ENCODE data around the gene PTPRJ.
"Not testable (repeated sequence)": the region's sequence is repeated elsewhere in the genome, so short reads cannot be mapped to it uniquely, and the experiment has no call there.

Gene PTPRJ

DNA sequence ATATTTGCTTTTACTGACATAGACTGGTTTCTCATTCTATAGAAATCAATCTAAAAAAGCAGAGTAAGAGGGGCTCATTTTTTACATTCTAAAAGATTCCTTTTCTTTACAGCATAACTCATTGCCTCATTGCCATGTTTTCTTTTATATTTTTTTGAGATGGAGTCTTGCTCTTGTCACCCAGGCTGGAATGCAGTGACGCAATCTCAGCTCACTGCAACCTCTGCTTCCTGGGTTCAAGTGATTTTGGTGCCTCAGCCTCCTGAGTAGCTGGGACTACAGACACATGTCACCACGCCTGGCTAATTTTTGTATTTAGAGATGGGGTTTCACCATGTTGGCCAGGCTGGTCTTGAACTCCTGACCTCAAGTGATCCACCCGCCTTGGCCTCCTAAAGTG is 159.5 kb downstream of the PTPRJ start:
- not testable (repeated sequence) for H3K27me3 ChIP-seq (ENCODE audit: control insufficient read depth, insufficient read depth, low read length); H3K36me3 ChIP-seq (ENCODE audit: control insufficient read depth, insufficient read depth, low read length); H3K27ac ChIP-seq (ENCODE audit: low read length); H3K4me1 ChIP-seq (ENCODE audit: control insufficient read depth, insufficient read depth, low read length); H3K4me3 ChIP-seq (ENCODE audit: low read length); H3K9me3 ChIP-seq (ENCODE audit: control insufficient read depth, insufficient read depth, low read length); DNase-seq (ENCODE audit: low read depth, low spot score)
- no CpG with 5 or more reads among the region's 3 CpGs for WGBS (ENCODE audit: insufficient coverage, insufficient read length)

DNA sequence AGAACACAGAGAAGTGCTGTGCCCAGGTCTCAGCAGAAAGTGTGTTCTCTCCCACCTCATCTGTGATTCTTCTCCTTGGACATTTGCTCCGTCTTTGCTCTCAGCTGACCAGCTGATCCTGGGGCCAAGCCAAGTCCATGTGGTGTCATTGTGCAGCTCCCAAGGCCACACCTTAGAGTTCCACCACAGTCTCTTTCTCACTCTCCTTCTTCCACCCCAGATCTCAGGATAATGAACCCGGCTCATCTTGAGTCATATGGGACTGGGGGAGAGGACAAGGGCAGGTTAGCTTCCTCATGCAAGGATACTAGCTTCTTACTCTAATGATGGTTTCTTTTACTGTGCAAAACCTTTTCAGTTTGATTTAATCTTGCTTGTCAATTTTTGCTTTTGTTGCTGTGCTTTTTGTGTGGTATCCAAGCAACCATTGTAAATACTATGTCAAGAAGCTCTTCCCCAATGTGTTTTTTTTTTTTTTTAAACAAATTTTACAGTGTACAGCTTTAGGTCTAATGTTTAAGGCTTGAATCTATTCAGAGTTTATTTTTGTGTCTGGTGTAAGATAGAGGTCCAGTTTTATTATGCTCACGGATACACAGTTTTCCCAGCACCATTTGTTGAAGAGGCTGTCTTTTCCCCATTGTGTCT is 161.2 kb downstream of the PTPRJ start:
- WGBS (ENCODE audit: insufficient coverage, insufficient read length), result no CpG with 5 or more reads among the region's 3 CpGs

DNA sequence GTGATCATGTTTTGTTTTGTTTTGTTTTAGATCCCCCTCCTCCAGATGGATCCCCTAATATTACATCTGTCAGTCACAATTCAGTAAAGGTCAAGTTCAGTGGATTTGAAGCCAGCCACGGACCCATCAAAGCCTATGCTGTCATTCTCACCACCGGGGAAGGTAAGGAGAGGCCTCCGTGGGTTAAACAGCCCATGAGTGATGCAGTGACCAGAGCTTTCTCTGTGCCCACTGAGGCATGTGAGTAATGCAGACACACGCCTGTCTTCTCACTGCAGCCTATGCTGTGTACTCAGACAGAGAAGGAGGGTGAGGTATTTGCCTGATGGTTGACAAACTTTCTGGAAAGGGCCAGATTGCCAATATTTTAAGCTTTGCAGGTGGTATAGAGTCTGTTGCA is 162.5 kb downstream of the PTPRJ start:
- no CpG with 5 or more reads among the region's 4 CpGs for WGBS (ENCODE audit: insufficient coverage, insufficient read length)
- Histone ChIP-seq H3K27ac (ENCODE audit: low read length) (no peak overlapping the region), H3K9me3 (ENCODE audit: control insufficient read depth, insufficient read depth, low read length) (no peaks in the 10 kb centered on the region), H3K36me3 (ENCODE audit: control insufficient read depth, insufficient read depth, low read length) (0 out of 2 replicates have a peak, but pooled peaks cover 5% of the 10 kb centered on the region), H3K4me3 (ENCODE audit: low read length) (no peak overlapping the region), H3K27me3 (ENCODE audit: control insufficient read depth, insufficient read depth, low read length) (no peaks in the 10 kb centered on the region), H3K4me1 (ENCODE audit: control insufficient read depth, insufficient read depth, low read length) (no peaks in the 10 kb centered on the region)
- no peak for DNase-seq (ENCODE audit: low read depth, low spot score)

More for the DNA sequence above, 161.2 kb downstream of the PTPRJ start:
- H3K4me3 ChIP-seq (ENCODE audit: low read length), result no peak overlapping the region
- DNase-seq (ENCODE audit: low read depth, low spot score), result no peak
- H3K27ac ChIP-seq (ENCODE audit: low read length), result no peak overlapping the region
- no peaks in the 10 kb centered on the region for H3K4me1 ChIP-seq (ENCODE audit: control insufficient read depth, insufficient read depth, low read length)
- no peaks in the 10 kb centered on the region for H3K27me3 ChIP-seq (ENCODE audit: control insufficient read depth, insufficient read depth, low read length)
- no peaks in the 10 kb centered on the region for H3K9me3 ChIP-seq (ENCODE audit: control insufficient read depth, insufficient read depth, low read length)
- 0 out of 2 replicates have a peak, but pooled peaks cover 5% of the 10 kb centered on the region for H3K36me3 ChIP-seq (ENCODE audit: control insufficient read depth, insufficient read depth, low read length)

DNA sequence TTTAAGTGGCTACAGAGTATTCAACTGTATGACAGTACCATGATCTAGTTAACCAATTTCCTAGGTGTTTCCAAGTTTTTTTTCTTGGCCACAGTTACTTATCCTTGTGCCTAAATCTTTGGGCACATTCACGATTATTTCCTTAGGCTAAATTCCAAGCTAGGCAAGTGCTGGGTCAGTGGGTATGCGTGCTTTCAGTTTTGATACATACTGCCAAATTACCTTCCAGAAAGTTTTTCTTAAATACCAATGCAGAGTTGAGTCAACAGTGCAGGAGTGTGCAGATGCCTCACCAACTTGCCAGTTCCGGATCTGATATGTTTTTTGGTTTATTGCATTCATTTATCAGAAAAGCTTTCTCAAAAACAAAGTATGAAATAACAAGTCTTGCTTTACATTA is 168.4 kb downstream of the PTPRJ start:
- Histone ChIP-seq H3K27ac (ENCODE audit: low read length) (no peak overlapping the region), H3K4me1 (ENCODE audit: control insufficient read depth, insufficient read depth, low read length) (no peaks in the 10 kb centered on the region), H3K4me3 (ENCODE audit: low read length) (no peak overlapping the region), H3K9me3 (ENCODE audit: control insufficient read depth, insufficient read depth, low read length) (no peaks in the 10 kb centered on the region), H3K27me3 (ENCODE audit: control insufficient read depth, insufficient read depth, low read length) (no peaks in the 10 kb centered on the region), H3K36me3 (ENCODE audit: control insufficient read depth, insufficient read depth, low read length) (peaks cover 2% of the 10 kb centered on the region; the same call in 1 of the 2 replicates)
- no peak for DNase-seq (ENCODE audit: low read depth, low spot score)
- WGBS (ENCODE audit: insufficient coverage, insufficient read length), result no CpG with 5 or more reads among the region's 3 CpGs

DNA sequence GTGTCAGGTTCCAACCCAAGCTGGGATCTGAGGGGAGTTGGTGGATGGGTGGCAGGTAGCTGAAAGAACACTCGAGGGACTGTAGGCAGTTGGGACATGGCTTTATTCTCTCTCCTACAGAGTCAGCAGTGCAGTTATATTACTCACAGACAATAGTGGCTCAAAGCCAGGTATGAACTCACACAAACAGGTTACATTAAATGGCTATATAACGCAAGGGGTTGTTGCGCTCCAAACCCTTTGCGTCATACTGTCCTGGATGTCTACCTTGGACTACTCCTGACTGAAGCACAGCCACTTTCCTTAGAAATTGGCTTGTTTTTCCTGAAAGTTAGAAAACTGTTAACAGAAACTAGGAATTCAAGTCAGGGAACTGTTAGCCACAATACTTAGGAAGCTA is 169.9 kb downstream of the PTPRJ start:
- no peak overlapping the region for H3K27ac ChIP-seq (ENCODE audit: low read length)
- no peaks in the 10 kb centered on the region for H3K9me3 ChIP-seq (ENCODE audit: control insufficient read depth, insufficient read depth, low read length)
- no peak overlapping the region for H3K4me3 ChIP-seq (ENCODE audit: low read length)
- no CpG with 5 or more reads among the region's 4 CpGs for WGBS (ENCODE audit: insufficient coverage, insufficient read length)
- no peaks in the 10 kb centered on the region for H3K27me3 ChIP-seq (ENCODE audit: control insufficient read depth, insufficient read depth, low read length)
- H3K4me1 ChIP-seq (ENCODE audit: control insufficient read depth, insufficient read depth, low read length), result no peaks in the 10 kb centered on the region
- DNase-seq (ENCODE audit: low read depth, low spot score), result no peak
- no peaks in the 10 kb centered on the region; the same call in 1 of the 2 replicates for H3K36me3 ChIP-seq (ENCODE audit: control insufficient read depth, insufficient read depth, low read length)

DNA sequence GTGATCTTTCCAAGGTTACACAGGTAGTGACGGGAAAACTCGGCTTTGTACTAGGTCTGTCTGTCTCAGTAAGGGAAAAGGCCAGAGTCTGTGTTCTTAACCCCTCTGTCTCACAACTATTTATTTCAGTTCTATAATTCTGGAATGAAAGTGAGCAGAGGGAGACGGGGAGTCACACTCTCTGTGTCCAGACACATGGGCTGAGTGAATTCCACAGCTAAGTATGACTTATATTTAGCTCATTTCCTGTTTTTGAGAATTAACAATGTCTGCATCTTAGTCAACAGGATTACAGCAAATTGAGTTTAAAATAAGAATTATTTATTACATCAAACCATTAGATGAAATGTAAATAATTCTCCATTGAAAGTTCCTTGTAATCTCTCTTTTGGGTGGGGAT is 173.8 kb downstream of the PTPRJ start:
- Histone ChIP-seq H3K27me3 (ENCODE audit: control insufficient read depth, insufficient read depth, low read length) (no peaks in the 10 kb centered on the region), H3K9me3 (ENCODE audit: control insufficient read depth, insufficient read depth, low read length) (no peaks in the 10 kb centered on the region), H3K27ac (ENCODE audit: low read length) (no peak overlapping the region), H3K36me3 (ENCODE audit: control insufficient read depth, insufficient read depth, low read length) (no peaks in the 10 kb centered on the region; the same call in 1 of the 2 replicates), H3K4me3 (ENCODE audit: low read length) (no peak overlapping the region), H3K4me1 (ENCODE audit: control insufficient read depth, insufficient read depth, low read length) (no peaks in the 10 kb centered on the region)
- DNase-seq (ENCODE audit: low read depth, low spot score), result no peak
- no CpG with 5 or more reads among the region's 3 CpGs for WGBS (ENCODE audit: insufficient coverage, insufficient read length)

DNA sequence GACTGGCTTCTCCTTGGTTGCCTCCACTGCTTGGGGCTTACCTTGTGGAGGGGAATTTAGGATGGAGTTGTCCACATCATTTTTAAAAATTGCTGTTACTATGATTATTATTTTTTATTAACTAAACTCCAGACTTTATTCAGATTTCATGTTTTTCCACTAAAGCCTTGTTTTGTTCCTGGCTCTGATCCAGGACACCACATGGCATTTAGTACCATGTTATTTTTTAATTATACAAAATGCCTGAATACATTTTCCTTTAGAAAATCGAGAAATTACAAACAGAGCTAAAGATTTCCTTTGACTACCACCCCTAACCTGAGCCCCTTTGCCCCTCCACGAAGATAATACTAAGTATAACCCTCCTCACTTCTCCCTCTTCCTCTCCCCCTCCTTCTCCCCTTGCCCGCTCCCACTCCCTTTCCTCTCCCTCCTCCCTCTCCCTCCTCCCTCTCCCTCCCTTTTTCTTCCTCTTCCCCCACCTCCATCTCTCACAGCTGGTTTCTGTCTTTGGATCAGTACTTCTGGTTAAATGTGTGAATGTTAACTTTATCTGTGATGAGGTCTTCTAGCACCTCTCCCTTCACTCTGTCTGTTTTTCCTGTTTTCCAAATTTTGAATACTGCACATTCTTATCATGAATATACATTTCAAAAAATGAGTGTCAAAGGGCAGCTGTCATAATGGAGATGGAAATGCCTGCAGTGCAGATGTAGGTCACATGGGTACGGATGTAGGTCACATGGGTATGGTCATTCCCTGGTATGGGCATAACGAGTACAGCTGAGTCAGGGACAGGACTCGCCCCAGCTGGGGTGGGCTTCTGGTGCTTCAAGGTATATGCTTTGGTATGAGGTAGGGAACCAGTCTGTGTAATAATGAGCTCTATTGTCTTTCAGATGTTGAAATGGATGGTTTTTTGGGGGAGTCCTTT is 181.9 kb downstream of the PTPRJ start:
- Histone ChIP-seq H3K36me3 (ENCODE audit: control insufficient read depth, insufficient read depth, low read length) (no peaks in the 10 kb centered on the region), H3K4me1 (ENCODE audit: control insufficient read depth, insufficient read depth, low read length) (no peaks in the 10 kb centered on the region), H3K9me3 (ENCODE audit: control insufficient read depth, insufficient read depth, low read length) (no peaks in the 10 kb centered on the region), H3K27me3 (ENCODE audit: control insufficient read depth, insufficient read depth, low read length) (no peaks in the 10 kb centered on the region), H3K4me3 (ENCODE audit: low read length) (no peak overlapping the region), H3K27ac (ENCODE audit: low read length) (no peak overlapping the region)
- WGBS (ENCODE audit: insufficient coverage, insufficient read length), result no CpG with 5 or more reads among the region's 6 CpGs
- no peak for DNase-seq (ENCODE audit: low read depth, low spot score)

DNA sequence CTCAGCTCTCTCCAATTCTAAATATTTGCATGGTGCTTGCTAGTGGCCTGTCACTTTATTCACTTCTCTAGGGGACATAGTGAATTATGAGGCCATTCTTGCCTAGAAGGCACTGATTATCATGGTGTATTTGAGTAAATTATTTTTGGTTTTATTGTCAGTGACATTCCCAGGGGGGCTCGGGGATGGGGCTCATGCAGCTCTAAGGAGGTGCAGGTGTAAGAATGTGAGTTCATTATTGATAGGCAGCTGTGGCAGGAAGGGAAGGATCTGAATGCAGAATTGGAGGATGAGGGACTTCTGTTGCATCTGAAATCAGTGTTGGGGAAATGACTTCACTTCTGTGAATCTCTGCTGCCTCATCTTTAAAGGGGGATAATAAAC is 182.5 kb downstream of the PTPRJ start:
- no CpG with 5 or more reads among the region's 1 CpG for WGBS (ENCODE audit: insufficient coverage, insufficient read length)
- H3K4me3 ChIP-seq (ENCODE audit: low read length), result no peak overlapping the region
- H3K27ac ChIP-seq (ENCODE audit: low read length), result no peak overlapping the region
- H3K9me3 ChIP-seq (ENCODE audit: control insufficient read depth, insufficient read depth, low read length), result no peaks in the 10 kb centered on the region
- H3K4me1 ChIP-seq (ENCODE audit: control insufficient read depth, insufficient read depth, low read length), result no peaks in the 10 kb centered on the region
- no peaks in the 10 kb centered on the region for H3K27me3 ChIP-seq (ENCODE audit: control insufficient read depth, insufficient read depth, low read length)
- H3K36me3 ChIP-seq (ENCODE audit: control insufficient read depth, insufficient read depth, low read length), result no peaks in the 10 kb centered on the region
- DNase-seq (ENCODE audit: low read depth, low spot score), result no peak

DNA sequence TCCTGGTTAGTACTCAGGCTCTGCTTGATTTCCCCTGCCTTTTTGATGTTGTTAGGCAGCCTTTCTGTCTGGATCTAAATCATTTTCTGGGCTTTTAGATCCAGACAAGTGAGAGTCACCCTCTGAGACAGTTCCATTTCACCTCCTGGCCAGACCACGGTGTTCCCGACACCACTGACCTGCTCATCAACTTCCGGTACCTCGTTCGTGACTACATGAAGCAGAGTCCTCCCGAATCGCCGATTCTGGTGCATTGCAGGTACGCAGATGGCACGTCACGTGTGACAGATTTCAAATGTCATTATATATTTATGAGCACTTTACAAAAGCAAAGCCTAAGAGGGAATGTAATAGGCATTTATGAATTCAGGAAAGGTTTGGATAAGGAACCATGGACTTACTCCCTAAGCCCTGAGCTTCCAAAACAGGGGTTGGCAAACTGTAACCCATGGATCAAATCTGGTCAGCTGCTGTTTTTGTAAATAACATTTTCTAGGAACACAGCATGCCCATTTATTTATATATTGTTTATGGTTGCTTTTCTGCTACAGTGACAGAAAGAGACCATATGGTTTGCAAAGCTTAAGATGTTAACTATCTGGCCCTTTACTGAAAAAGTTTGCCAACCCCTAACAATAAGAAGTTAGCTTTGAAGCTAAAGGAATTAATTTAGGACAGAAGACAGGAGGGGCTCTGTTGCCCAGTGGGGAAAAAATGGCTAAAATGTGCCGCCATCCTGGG is 183.2 kb downstream of the PTPRJ start:
- no peak overlapping the region for H3K4me3 ChIP-seq (ENCODE audit: low read length)
- no peak overlapping the region for H3K27ac ChIP-seq (ENCODE audit: low read length)
- DNase-seq (ENCODE audit: low read depth, low spot score), result no peak
- no CpG with 5 or more reads among the region's 12 CpGs for WGBS (ENCODE audit: insufficient coverage, insufficient read length)
- H3K36me3 ChIP-seq (ENCODE audit: control insufficient read depth, insufficient read depth, low read length), result no peaks in the 10 kb centered on the region
- H3K27me3 ChIP-seq (ENCODE audit: control insufficient read depth, insufficient read depth, low read length), result no peaks in the 10 kb centered on the region
- no peaks in the 10 kb centered on the region for H3K9me3 ChIP-seq (ENCODE audit: control insufficient read depth, insufficient read depth, low read length)
- H3K4me1 ChIP-seq (ENCODE audit: control insufficient read depth, insufficient read depth, low read length), result no peaks in the 10 kb centered on the region

DNA sequence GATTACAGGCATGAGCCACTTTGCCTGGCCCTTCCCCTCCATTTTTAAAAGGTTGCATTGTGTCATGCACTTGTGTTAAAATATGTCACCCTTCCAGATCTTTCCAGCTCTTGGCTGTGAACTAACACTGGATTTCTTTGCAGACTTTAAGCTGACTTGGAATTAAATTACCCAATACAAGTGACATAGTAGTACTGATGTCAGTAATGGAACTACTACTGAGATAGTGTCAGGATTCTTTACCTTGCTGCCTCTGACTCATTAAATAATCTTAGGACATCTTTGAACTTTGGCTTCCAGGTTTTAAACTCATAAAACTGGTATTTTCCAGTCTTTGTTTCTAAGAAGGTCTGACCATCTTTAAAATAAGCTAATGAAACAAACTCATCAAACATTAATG is 184.5 kb downstream of the PTPRJ start:
- Histone ChIP-seq H3K27ac (ENCODE audit: low read length) (no peak overlapping the region), H3K36me3 (ENCODE audit: control insufficient read depth, insufficient read depth, low read length) (no peaks in the 10 kb centered on the region), H3K4me3 (ENCODE audit: low read length) (no peak overlapping the region), H3K9me3 (ENCODE audit: control insufficient read depth, insufficient read depth, low read length) (no peaks in the 10 kb centered on the region), H3K27me3 (ENCODE audit: control insufficient read depth, insufficient read depth, low read length) (no peaks in the 10 kb centered on the region), H3K4me1 (ENCODE audit: control insufficient read depth, insufficient read depth, low read length) (no peaks in the 10 kb centered on the region)
- no peak for DNase-seq (ENCODE audit: low read depth, low spot score)

All from iPS DF 6.9 (cell line).